Fibroblast of lung (primary cell): Measurements from ENCODE around the gene DAPK1. TPM values are rescaled to one million over a fixed set of nuclear protein-coding genes. Genes with fewer than 3 reads are reported as not detected.

Experiments
- DNase-seq, 2 donors: peaks; one replicate each; pipeline versions ENCODE4 v3.0.0 to v3.0.0-alpha.2; 2010; ENCODE audit warnings: low read depth in 2 of 2
- H2AFZ ChIP-seq: 2 replicates; pipeline ENCODE4 v1.5.1; 2012; ENCODE audit warnings: low read length, control low read depth, inconsistent platforms
- H3K27ac ChIP-seq: 2 replicates; pipeline ENCODE4 v1.5.1; 2011; ENCODE audit warnings: low read length, control low read depth; ENCODE audit not compliant: insufficient read depth
- H3K27me3 ChIP-seq: 2 replicates; pipeline ENCODE4 v1.5.1; 2011; ENCODE audit warnings: mild to moderate bottlenecking, low read length; ENCODE audit not compliant: control insufficient read depth, insufficient read depth
- H3K36me3 ChIP-seq: 2 replicates; pipeline ENCODE4 v1.5.1; 2011; ENCODE audit warnings: low read length; ENCODE audit not compliant: control insufficient read depth, insufficient read depth
- H3K4me1 ChIP-seq: 2 replicates; pipeline ENCODE4 v1.5.1; 2011; ENCODE audit warnings: low read length; ENCODE audit not compliant: control insufficient read depth, insufficient read depth; ENCODE audit errors: extremely low read depth
- H3K4me2 ChIP-seq: 2 replicates; pipeline ENCODE4 v1.5.1; 2011; ENCODE audit warnings: low read length, control low read depth; ENCODE audit not compliant: insufficient read depth; ENCODE audit errors: extremely low read depth
- H3K4me3 ChIP-seq, 4 experiments: fragments of 200-600 bp in 1 of 4; sonication (generic) in 1 of 4; replicated peaks in 1 of 4; 2 replicates each; pipeline ENCODE4 v1.5.1; 2011 to 2016; ENCODE audit warnings: low read length in 4 of 4, low read depth in 3 of 4, mild to moderate bottlenecking in 3 of 4, control low read depth in 2 of 4, inconsistent platforms in 1 of 4, mixed read lengths in 1 of 4; ENCODE audit not compliant: insufficient read depth in 1 of 4; ENCODE audit errors: control extremely low read depth in 1 of 4
- H3K79me2 ChIP-seq: 2 replicates; pipeline ENCODE4 v1.5.1; 2012; ENCODE audit warnings: mild to moderate bottlenecking, low read length, inconsistent platforms; ENCODE audit not compliant: control insufficient read depth, insufficient read depth
- H3K9ac ChIP-seq: 2 replicates; pipeline ENCODE4 v1.5.1; 2011; ENCODE audit warnings: mild to moderate bottlenecking, low read length, control low read depth; ENCODE audit not compliant: insufficient read depth
- H3K9me3 ChIP-seq: 2 replicates; pipeline ENCODE4 v1.5.1; 2012; ENCODE audit warnings: low read depth, low read length; ENCODE audit not compliant: control insufficient read depth, insufficient read depth
- H4K20me1 ChIP-seq: 2 replicates; pipeline ENCODE4 v1.5.1; 2011; ENCODE audit warnings: low read length; ENCODE audit not compliant: control insufficient read depth, insufficient read depth; ENCODE audit errors: extremely low read depth
- EZH2 ChIP-seq: IDR thresholded peaks from 2 replicates; pipeline ENCODE4 v1.5.1; 2012; ENCODE audit warnings: low read length, control low read depth, mild to moderate bottlenecking; ENCODE audit errors: missing control alignments
- polyA plus RNA-seq, 2 donors: library from polyadenylated mRNA; depleted of rRNA in 1 of 2; stranded (reverse) in 1 of 2; unstranded in 1 of 2; fragments of >200 nt; gene quantifications; 2 replicates each; pipeline ENCODE4 v1.2.1, GENCODE V29; 2011 to 2012; ENCODE audit warnings: missing spikeins in 1 of 2
- total RNA-seq: library from RNA; depleted of rRNA; stranded (reverse); fragments of >200 nt; gene quantifications from 2 replicates; pipeline ENCODE4 v1.2.1, GENCODE V29; 2014
- TF ChIP-seq, protein P1 (sequence below), 2 donors: IDR thresholded peaks in 1 of 2; conservative IDR thresholded peaks in 1 of 2; 1 replicate in 1 of 2; 2 replicates in 1 of 2; pipeline ENCODE4 v1.5.1; 2011 to 2012; ENCODE audit warnings: low read length in 2 of 2, control low read depth in 1 of 2, inconsistent platforms in 1 of 2, low read depth in 1 of 2, mild to moderate bottlenecking in 1 of 2

The DAPK1 gene
- total and polyA plus RNA-seq, 2 donors (not counting 1 experiment from before 2014, with no cell fraction given), result 1.1 to 15.5 TPM

DNA sequence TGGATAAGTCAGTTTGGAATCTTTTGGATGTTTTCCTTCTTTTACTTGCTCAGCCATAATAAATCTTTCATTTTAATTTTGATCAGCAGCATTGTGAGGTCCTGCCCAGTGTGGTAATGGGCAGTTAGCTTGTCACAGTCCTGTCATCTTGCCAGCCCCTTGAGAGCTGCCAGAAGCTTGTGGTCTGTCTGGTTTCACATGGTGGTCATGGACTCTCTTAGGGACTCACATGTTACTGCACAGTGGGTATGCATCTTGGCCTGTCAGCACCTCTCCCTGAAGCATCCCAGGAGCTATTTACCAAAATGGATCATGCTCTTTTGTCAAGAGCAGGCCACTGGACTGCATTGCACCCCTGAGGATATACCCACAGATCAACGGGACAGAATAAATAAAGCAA is 60.3 kb downstream of the DAPK1 start:
- no peak overlapping the region for H3K27ac ChIP-seq
- no peak overlapping the region for H3K9ac ChIP-seq
- no peaks in the 10 kb centered on the region for H3K36me3 ChIP-seq
- peak; percentile 21 to 52 for DNase-seq
- H3K27me3 ChIP-seq, result no peaks in the 10 kb centered on the region
- H3K9me3 ChIP-seq, result no peaks in the 10 kb centered on the region
- H4K20me1 ChIP-seq, result no peaks in the 10 kb centered on the region
- no peaks in the 10 kb centered on the region for H3K79me2 ChIP-seq
- TF ChIP-seq, protein P1, sequence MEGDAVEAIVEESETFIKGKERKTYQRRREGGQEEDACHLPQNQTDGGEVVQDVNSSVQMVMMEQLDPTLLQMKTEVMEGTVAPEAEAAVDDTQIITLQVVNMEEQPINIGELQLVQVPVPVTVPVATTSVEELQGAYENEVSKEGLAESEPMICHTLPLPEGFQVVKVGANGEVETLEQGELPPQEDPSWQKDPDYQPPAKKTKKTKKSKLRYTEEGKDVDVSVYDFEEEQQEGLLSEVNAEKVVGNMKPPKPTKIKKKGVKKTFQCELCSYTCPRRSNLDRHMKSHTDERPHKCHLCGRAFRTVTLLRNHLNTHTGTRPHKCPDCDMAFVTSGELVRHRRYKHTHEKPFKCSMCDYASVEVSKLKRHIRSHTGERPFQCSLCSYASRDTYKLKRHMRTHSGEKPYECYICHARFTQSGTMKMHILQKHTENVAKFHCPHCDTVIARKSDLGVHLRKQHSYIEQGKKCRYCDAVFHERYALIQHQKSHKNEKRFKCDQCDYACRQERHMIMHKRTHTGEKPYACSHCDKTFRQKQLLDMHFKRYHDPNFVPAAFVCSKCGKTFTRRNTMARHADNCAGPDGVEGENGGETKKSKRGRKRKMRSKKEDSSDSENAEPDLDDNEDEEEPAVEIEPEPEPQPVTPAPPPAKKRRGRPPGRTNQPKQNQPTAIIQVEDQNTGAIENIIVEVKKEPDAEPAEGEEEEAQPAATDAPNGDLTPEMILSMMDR (conservative IDR thresholded peaks at IDR 0.05 in 1 of 2, IDR thresholded peaks at IDR 0.05 in 1 of 2; ENCODE audit: low read depth in 1 of 2, low read length in 2 of 2), result no peak
- TF ChIP-seq EZH2, result no peak
- H2AFZ ChIP-seq, result no peak overlapping the region
- H3K4me2 ChIP-seq, result no peak overlapping the region
- H3K4me1 ChIP-seq, result no peaks in the 10 kb centered on the region
- H3K4me3 ChIP-seq, result no peak overlapping the region

DNA sequence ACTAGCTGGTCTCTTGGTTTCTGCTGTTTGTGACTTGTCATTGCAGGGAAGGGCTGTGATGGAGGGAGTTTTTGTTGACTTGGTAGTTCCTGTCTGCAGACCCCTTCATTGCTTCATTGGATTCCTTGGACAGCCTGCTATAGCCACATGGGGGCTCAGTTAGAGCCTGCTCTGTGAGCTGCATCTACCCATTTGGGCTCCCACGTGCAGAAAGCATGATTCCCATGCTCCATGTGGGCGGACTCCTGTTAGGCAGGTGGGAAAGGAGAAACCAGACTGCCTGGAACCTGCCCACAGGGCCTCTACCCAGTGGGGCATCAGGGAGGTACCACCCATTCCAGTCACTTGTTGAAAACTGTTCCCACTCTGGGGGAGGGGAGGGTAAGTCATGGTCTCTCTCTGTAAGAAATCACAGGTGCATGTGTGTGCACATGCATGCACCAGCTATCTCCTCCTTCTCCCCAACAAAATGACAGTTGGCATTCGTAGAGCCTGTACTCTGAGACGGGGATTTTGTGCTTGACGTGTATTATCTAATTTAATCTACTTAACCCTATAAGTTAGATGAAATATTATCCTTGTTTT is 61.0 kb downstream of the DAPK1 start:
- Histone ChIP-seq H3K36me3 (no peaks in the 10 kb centered on the region), H4K20me1 (no peaks in the 10 kb centered on the region)

DNA sequence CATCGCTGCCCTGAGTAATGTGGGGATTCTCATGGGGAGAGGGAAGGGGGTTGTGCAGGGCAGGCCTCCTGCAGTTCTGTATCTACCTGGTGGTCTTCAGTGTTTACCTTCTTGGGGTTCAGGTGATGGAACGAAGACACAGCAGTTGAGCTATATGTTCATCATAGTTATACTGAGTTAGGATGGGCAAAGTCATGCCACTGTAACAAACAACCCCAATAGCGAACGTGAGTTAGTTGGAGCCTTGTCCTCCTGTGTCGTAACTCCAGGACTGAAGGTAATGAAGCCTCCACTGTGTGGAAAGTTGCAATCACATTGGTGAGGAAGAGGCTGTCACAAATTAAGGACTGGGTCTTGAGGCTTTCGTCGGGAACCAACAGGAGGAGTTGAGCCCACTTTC is 64.4 kb downstream of the DAPK1 start:
- DNase-seq, result no peak
- H4K20me1 ChIP-seq, result no peaks in the 10 kb centered on the region
- H2AFZ ChIP-seq, result no peak overlapping the region
- no peak overlapping the region for H3K4me2 ChIP-seq
- no peaks in the 10 kb centered on the region for H3K36me3 ChIP-seq
- H3K9ac ChIP-seq, result no peak overlapping the region
- H3K4me1 ChIP-seq, result no peaks in the 10 kb centered on the region
- no peaks in the 10 kb centered on the region for H3K79me2 ChIP-seq
- no peaks in the 10 kb centered on the region for H3K9me3 ChIP-seq
- no peaks in the 10 kb centered on the region for H3K27me3 ChIP-seq
- H3K27ac ChIP-seq, result no peak overlapping the region
- TF ChIP-seq, protein P1 (conservative IDR thresholded peaks at IDR 0.05 in 1 of 2, IDR thresholded peaks at IDR 0.05 in 1 of 2; ENCODE audit: low read depth in 1 of 2, low read length in 2 of 2), result no peak
- no peak for TF ChIP-seq EZH2
- H3K4me3 ChIP-seq, result no peak overlapping the region

More for the DNA sequence above, 61.0 kb downstream of the DAPK1 start:
- Histone ChIP-seq H3K9me3 (no peaks in the 10 kb centered on the region), H3K9ac (no peak overlapping the region), H3K27ac (no peak overlapping the region), H3K27me3 (no peaks in the 10 kb centered on the region), H3K4me3 (no peak overlapping the region), H3K4me1 (no peaks in the 10 kb centered on the region), H2AFZ (no peak overlapping the region), H3K79me2 (no peaks in the 10 kb centered on the region), H3K4me2 (no peak overlapping the region)
- TF ChIP-seq EZH2, result no peak
- TF ChIP-seq, protein P1 (conservative IDR thresholded peaks at IDR 0.05 in 1 of 2, IDR thresholded peaks at IDR 0.05 in 1 of 2; ENCODE audit: low read depth in 1 of 2, low read length in 2 of 2), result no peak
- no peak for DNase-seq
